Measurements from ENCODE around the gene VPS13C. TPM values are rescaled to one million over a fixed set of nuclear protein-coding genes. Genes with fewer than 3 reads are reported as not detected.

The VPS13C gene
- total RNA-seq, 1 experiment from 2014 or later: 18.6 TPM

DNA sequence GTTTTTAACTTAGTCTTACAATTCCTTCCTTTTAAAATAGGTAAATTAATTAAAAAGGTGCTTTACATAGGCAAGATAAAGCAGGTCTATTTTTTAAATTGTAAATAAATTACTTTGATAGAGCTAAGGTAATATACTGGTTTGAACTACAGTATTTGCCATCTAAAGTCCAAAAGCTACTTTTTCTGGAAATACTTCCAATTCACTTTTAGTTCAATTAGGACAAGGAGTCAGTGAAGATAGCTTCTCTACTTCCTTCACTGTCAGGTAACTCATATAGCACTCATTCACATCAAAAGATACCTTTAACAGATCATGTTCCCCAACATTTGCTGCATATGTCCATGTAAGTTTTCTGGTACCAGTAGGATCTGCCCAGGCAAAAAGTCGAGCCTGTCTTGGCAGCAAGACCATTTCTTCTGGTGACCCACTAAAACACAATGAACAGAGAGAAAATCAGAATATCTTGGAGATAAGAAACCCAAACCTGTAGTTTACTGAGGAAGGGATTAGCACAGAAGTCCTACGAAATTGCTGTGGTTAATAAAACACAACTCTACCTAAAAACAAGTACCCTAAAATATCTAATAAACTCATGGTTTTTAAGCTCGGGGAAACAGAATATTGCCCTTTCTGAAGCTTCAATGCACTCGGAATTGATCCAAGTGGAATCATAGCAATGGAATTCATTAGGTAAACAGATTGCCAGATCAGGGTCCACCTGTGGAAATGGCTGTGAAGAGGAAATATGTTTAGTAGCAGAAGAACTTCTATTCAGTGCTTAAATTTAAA lies 153.1 kb downstream of the VPS13C start:
- no peak overlapping the region for H3K4me3 ChIP-seq (replicated peaks in 1 of 2; ENCODE audit: low read depth in 1 of 2, low read length in 2 of 2)
- no peaks in the 10 kb centered on the region for H3K9me2 ChIP-seq (ENCODE audit: insufficient read depth)
- H3K79me2 ChIP-seq (ENCODE audit: insufficient read depth, low read length): no peaks in the 10 kb centered on the region
- H3K36me3 ChIP-seq (ENCODE audit: control insufficient read depth in 1 of 2, insufficient read depth in 2 of 2, low read length in 2 of 2): no peaks in the 10 kb centered on the region
- RAD21 ChIA-PET (ENCODE audit: low non-redundant PET in 1 of 2, low total read pairs in 2 of 2, uncharacterized antibody in 2 of 2, unreplicated experiment in 2 of 2): no interaction called here
- no peak overlapping the region for H3K9ac ChIP-seq (ENCODE audit: low read length)
- H4K20me1 ChIP-seq (ENCODE audit: insufficient read depth): no peaks in the 10 kb centered on the region
- H3K27ac ChIP-seq (ENCODE audit: low read depth, low read length): no peak overlapping the region
- POLR2A ChIA-PET: no interaction called here
- no peak overlapping the region for H2AFZ ChIP-seq (ENCODE audit: low read depth, low read length, poor library complexity, severe bottlenecking)
- TF ChIP-seq ELF1 (IDR thresholded peaks at IDR 0.05; ENCODE audit: borderline replicate concordance, low read depth) (no peak), ZFX (IDR thresholded peaks at IDR 0.05) (no peak)
- TF ChIP-seq, protein P1, sequence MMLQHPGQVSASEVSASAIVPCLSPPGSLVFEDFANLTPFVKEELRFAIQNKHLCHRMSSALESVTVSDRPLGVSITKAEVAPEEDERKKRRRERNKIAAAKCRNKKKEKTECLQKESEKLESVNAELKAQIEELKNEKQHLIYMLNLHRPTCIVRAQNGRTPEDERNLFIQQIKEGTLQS (IDR thresholded peaks at IDR 0.05): no peak
- H3K4me1 ChIP-seq (ENCODE audit: control insufficient read depth in 1 of 2, insufficient read depth in 2 of 2, low read length in 2 of 2): no peaks in the 10 kb centered on the region
- no peaks in the 10 kb centered on the region for H3K27me3 ChIP-seq (ENCODE audit: insufficient read depth, low read length)
- H3K4me2 ChIP-seq (ENCODE audit: low read length): no peak overlapping the region
- H3K9me3 ChIP-seq (ENCODE audit: control insufficient read depth in 1 of 2, insufficient read depth in 1 of 2, low read depth in 1 of 2, low read length in 2 of 2): no peaks in the 10 kb centered on the region
- ATAC-seq: no peak
- no TSS peak for BruUV-seq (replicated peaks)
- DNase-seq (ENCODE audit: low read depth, low spot score): no peak
- CTCF ChIA-PET: no interaction called here
- intact Hi-C loops (cut with micrococcal nuclease): no loop called here

DNA sequence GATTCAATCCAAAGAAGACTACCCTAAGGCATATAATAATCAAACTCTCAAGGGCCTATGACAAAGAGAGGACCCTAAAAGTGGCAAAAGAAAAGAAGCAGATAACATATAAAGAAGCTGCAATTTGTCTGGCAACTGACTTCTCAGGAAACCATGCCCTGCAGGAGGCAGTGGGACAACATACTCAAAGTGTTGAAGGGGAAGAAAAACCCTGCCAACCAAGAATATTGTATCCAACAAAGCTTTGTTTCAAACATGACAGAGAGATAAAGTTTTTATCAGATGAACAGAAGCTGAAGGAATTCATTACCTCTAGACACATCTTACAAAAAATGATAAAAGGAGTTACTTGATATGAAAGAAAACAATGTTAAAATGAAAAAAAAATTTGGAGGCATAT lies 167.1 kb downstream of the VPS13C start:
- no peaks in the 10 kb centered on the region for H3K36me3 ChIP-seq (ENCODE audit: control insufficient read depth in 1 of 2, insufficient read depth in 2 of 2, low read length in 2 of 2)
- no peaks in the 10 kb centered on the region for H3K9me3 ChIP-seq (ENCODE audit: control insufficient read depth in 1 of 2, insufficient read depth in 1 of 2, low read depth in 1 of 2, low read length in 2 of 2)
- RAD21 ChIA-PET (ENCODE audit: low non-redundant PET in 1 of 2, low total read pairs in 2 of 2, uncharacterized antibody in 2 of 2, unreplicated experiment in 2 of 2): no interaction called here
- H3K9me2 ChIP-seq (ENCODE audit: insufficient read depth): no peaks in the 10 kb centered on the region
- no peak for ATAC-seq
- no peak overlapping the region for H2AFZ ChIP-seq (ENCODE audit: low read depth, low read length, poor library complexity, severe bottlenecking)
- CTCF ChIA-PET: no interaction called here
- BruUV-seq (replicated peaks): no TSS peak
- intact Hi-C loops (cut with micrococcal nuclease): no loop called here
- no peak overlapping the region for H3K4me2 ChIP-seq (ENCODE audit: low read length)
- no peaks in the 10 kb centered on the region; the same call in 1 of the 2 replicates for H4K20me1 ChIP-seq (ENCODE audit: insufficient read depth)
- no peaks in the 10 kb centered on the region for H3K27me3 ChIP-seq (ENCODE audit: insufficient read depth, low read length)
- no peak overlapping the region for H3K4me3 ChIP-seq (replicated peaks in 1 of 2; ENCODE audit: low read depth in 1 of 2, low read length in 2 of 2)
- no peak overlapping the region for H3K27ac ChIP-seq (ENCODE audit: low read depth, low read length)
- H3K9ac ChIP-seq (ENCODE audit: low read length): no peak overlapping the region
- DNase-seq (ENCODE audit: low read depth, low spot score): no peak
- POLR2A ChIA-PET: no interaction called here
- no peaks in the 10 kb centered on the region for H3K4me1 ChIP-seq (ENCODE audit: control insufficient read depth in 1 of 2, insufficient read depth in 2 of 2, low read length in 2 of 2)
- no peaks in the 10 kb centered on the region for H3K79me2 ChIP-seq (ENCODE audit: insufficient read depth, low read length)
- TF ChIP-seq, protein P2, sequence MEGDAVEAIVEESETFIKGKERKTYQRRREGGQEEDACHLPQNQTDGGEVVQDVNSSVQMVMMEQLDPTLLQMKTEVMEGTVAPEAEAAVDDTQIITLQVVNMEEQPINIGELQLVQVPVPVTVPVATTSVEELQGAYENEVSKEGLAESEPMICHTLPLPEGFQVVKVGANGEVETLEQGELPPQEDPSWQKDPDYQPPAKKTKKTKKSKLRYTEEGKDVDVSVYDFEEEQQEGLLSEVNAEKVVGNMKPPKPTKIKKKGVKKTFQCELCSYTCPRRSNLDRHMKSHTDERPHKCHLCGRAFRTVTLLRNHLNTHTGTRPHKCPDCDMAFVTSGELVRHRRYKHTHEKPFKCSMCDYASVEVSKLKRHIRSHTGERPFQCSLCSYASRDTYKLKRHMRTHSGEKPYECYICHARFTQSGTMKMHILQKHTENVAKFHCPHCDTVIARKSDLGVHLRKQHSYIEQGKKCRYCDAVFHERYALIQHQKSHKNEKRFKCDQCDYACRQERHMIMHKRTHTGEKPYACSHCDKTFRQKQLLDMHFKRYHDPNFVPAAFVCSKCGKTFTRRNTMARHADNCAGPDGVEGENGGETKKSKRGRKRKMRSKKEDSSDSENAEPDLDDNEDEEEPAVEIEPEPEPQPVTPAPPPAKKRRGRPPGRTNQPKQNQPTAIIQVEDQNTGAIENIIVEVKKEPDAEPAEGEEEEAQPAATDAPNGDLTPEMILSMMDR (IDR thresholded peaks at IDR 0.05 in 2 of 3, conservative IDR thresholded peaks at IDR 0.05 in 1 of 3; ENCODE audit: borderline replicate concordance in 1 of 3, insufficient read depth in 1 of 3, low read depth in 2 of 3, low read length in 2 of 3): no peak
- no peak for TF ChIP-seq EGR1 (IDR thresholded peaks at IDR 0.05; ENCODE audit: low read depth)
- TF ChIP-seq YY1 (IDR thresholded peaks at IDR 0.05; ENCODE audit: extremely low read depth, insufficient replicate concordance, low read depth, low read length): no peak
- TF ChIP-seq, protein P3, sequence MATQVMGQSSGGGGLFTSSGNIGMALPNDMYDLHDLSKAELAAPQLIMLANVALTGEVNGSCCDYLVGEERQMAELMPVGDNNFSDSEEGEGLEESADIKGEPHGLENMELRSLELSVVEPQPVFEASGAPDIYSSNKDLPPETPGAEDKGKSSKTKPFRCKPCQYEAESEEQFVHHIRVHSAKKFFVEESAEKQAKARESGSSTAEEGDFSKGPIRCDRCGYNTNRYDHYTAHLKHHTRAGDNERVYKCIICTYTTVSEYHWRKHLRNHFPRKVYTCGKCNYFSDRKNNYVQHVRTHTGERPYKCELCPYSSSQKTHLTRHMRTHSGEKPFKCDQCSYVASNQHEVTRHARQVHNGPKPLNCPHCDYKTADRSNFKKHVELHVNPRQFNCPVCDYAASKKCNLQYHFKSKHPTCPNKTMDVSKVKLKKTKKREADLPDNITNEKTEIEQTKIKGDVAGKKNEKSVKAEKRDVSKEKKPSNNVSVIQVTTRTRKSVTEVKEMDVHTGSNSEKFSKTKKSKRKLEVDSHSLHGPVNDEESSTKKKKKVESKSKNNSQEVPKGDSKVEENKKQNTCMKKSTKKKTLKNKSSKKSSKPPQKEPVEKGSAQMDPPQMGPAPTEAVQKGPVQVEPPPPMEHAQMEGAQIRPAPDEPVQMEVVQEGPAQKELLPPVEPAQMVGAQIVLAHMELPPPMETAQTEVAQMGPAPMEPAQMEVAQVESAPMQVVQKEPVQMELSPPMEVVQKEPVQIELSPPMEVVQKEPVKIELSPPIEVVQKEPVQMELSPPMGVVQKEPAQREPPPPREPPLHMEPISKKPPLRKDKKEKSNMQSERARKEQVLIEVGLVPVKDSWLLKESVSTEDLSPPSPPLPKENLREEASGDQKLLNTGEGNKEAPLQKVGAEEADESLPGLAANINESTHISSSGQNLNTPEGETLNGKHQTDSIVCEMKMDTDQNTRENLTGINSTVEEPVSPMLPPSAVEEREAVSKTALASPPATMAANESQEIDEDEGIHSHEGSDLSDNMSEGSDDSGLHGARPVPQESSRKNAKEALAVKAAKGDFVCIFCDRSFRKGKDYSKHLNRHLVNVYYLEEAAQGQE (IDR thresholded peaks at IDR 0.05; ENCODE audit: low read depth): no peak
- TF ChIP-seq ZNF274 (IDR thresholded peaks at IDR 0.05; ENCODE audit: low read depth, low read length): no peak
- no peak for TF ChIP-seq SRF (IDR thresholded peaks at IDR 0.05; ENCODE audit: low read depth)
- TF ChIP-seq RAD21 (IDR thresholded peaks at IDR 0.05; ENCODE audit: low read depth): no peak
- TF ChIP-seq SIN3A (IDR thresholded peaks at IDR 0.05; ENCODE audit: low read depth): no peak
- TF ChIP-seq TCF7L2 (IDR thresholded peaks at IDR 0.05; ENCODE audit: borderline replicate concordance, extremely low read depth, insufficient read depth, insufficient read length): no peak
- TF ChIP-seq CBX3 (IDR thresholded peaks at IDR 0.05; ENCODE audit: low read depth): no peak
- no peak for TF ChIP-seq EZH2 (IDR thresholded peaks at IDR 0.05)
- no peak for TF ChIP-seq CEBPB (IDR thresholded peaks at IDR 0.05; ENCODE audit: low read depth)
- no peak for TF ChIP-seq POLR2AphosphoS5 (IDR thresholded peaks at IDR 0.05; ENCODE audit: low read depth, low read length)
